ENCODE data around the gene PRKAR1B.

PRKAR1B gene

DNA sequence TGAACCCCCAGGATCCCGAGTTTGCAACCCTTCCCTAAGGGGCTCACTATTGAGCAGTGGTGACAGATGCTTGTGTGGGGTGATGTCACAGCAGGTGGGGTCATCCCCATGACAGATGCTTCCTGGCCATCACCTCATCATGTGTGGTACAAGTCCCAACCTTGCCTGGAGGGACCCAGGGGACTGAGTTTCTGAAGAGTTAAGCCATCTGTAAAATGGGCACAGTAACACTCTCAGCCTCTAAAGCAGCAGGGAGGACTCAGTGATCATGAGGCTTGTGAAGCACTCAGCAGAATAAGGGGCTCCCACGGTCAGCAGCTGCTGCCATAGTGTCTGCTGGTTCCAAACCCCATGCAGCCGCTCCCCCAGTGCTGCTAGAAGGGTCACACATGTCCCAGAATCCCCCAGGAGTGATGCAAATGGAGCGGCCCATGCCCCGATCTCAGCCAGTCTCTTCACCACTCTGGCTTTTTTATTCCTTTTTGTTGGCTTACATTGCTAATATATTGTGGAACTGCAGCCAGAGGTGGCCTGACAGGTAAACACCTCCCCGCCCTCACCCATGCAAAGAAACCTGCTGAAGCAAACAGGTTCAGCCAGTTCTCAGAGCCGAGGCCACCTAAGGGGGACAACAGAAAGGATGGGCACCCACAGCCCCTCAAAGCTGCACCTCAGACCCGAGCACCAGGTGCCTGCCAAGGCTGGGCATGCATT, 105.4 kb downstream of the PRKAR1B start:
- CTCF ChIA-PET = no interaction called here
- POLR2A ChIA-PET (ENCODE audit: low non-redundant PET) = no interaction called here
- TF ChIP-seq, protein P1, sequence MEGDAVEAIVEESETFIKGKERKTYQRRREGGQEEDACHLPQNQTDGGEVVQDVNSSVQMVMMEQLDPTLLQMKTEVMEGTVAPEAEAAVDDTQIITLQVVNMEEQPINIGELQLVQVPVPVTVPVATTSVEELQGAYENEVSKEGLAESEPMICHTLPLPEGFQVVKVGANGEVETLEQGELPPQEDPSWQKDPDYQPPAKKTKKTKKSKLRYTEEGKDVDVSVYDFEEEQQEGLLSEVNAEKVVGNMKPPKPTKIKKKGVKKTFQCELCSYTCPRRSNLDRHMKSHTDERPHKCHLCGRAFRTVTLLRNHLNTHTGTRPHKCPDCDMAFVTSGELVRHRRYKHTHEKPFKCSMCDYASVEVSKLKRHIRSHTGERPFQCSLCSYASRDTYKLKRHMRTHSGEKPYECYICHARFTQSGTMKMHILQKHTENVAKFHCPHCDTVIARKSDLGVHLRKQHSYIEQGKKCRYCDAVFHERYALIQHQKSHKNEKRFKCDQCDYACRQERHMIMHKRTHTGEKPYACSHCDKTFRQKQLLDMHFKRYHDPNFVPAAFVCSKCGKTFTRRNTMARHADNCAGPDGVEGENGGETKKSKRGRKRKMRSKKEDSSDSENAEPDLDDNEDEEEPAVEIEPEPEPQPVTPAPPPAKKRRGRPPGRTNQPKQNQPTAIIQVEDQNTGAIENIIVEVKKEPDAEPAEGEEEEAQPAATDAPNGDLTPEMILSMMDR (conservative IDR thresholded peaks at IDR 0.05; ENCODE audit: low read depth) = no peak
- no peak overlapping the region for H3K27ac ChIP-seq
- DNase-seq (ENCODE audit: low spot score) = no peak

DNA sequence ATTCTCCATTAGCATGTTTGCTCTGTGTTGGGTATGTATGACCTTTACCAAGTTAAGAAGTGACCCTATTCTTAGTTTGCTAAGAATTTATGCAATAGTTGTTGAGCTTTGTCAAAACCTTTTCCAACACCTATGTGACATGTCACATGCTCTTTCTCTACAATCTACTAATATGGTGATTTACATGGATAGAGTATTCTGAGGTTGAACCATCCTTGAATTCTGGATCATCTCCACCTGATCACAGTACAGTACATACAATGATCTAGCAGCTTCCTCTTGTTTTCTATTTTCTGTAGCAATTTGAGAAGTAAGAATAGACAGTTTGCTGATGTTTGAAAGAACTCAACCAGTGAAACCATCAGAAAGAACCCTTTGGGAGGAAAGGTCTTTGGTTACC, 106.2 kb downstream of the PRKAR1B start:
- TF ChIP-seq, protein P1 (conservative IDR thresholded peaks at IDR 0.05; ENCODE audit: low read depth) = no peak
- no peak overlapping the region for H3K27ac ChIP-seq
- CTCF ChIA-PET = no interaction called here
- no peak for DNase-seq (ENCODE audit: low spot score)
- POLR2A ChIA-PET (ENCODE audit: low non-redundant PET) = no interaction called here

GRCh38 chr7:620056-620455, 107.0 kb downstream of the PRKAR1B start:
- peak; percentile 88 for DNase-seq (ENCODE audit: low spot score)
- ChIA-PET CTCF (no interaction called here), POLR2A (ENCODE audit: low non-redundant PET) (interaction anchor here (0.5 to 0.6 kb wide), 2 partner anchors 9 to 94 kb away, joined by 3 to 6 read pairs; no protein-coding TSS in a partner anchor)
- TF ChIP-seq, protein P1 (conservative IDR thresholded peaks at IDR 0.05; ENCODE audit: low read depth) = no peak
- no peak overlapping the region for H3K27ac ChIP-seq

DNA sequence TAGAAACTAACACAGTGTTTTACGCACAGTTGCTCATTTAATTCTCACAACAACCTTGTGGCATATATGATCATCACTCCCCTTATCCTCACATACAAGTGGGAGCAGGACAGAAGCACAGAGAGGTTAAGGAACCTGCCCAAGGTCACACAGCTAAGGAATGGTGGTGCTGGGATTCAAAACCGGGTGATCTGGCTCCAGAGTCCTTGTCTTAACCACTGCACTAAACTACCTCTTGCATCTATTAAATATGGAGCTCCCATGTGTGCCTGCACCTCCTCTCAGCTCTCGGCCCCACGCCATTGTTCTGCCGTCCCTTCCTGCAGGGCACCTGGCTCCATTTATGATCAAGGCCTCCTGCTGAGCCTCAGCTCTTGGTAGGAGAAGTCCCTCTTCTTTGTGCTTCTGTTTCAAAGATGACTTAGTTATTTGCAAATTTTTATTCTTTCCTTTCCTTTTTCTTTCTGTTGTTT, 107.7 kb downstream of the PRKAR1B start:
- TF ChIP-seq, protein P1 (conservative IDR thresholded peaks at IDR 0.05; ENCODE audit: low read depth) = no peak
- no peak for DNase-seq (ENCODE audit: low spot score)
- no peak overlapping the region for H3K27ac ChIP-seq
- CTCF ChIA-PET = no interaction called here
- POLR2A ChIA-PET (ENCODE audit: low non-redundant PET) = interaction anchor here (0.5 to 0.6 kb wide), 2 partner anchors 9 to 93 kb away, joined by 3 to 6 read pairs; no protein-coding TSS in a partner anchor

GRCh38 chr7:618539-619367, 108.3 kb downstream of the PRKAR1B start:
- TF ChIP-seq, protein P1 (conservative IDR thresholded peaks at IDR 0.05; ENCODE audit: low read depth) = no peak
- no peak for DNase-seq (ENCODE audit: low spot score)
- CTCF ChIA-PET = no interaction called here
- no peak overlapping the region for H3K27ac ChIP-seq
- POLR2A ChIA-PET (ENCODE audit: low non-redundant PET) = no interaction called here

GRCh38 chr7:617614-618538, 109.2 kb downstream of the PRKAR1B start:
- CTCF ChIA-PET = no interaction called here
- TF ChIP-seq, protein P1 (conservative IDR thresholded peaks at IDR 0.05; ENCODE audit: low read depth) = no peak
- POLR2A ChIA-PET (ENCODE audit: low non-redundant PET) = no interaction called here

More at GRCh38 chr7:617614-618538, 109.2 kb downstream of the PRKAR1B start:
- no peak for DNase-seq (ENCODE audit: low spot score)
- no peak overlapping the region for H3K27ac ChIP-seq

All from RWPE1 (cell line).